GM12874 (cell line): ENCODE results near the gene CNTNAP2.

ENCODE experiments used
- TF ChIP-seq, protein P1 (sequence below): IDR thresholded peaks from 2 replicates; pipeline ENCODE4 v1.5.1; 2011; ENCODE audit warnings: low read depth, mild to moderate bottlenecking, control low read depth, low read length, moderate library complexity; ENCODE audit not compliant: insufficient read depth

The CNTNAP2 gene

DNA sequence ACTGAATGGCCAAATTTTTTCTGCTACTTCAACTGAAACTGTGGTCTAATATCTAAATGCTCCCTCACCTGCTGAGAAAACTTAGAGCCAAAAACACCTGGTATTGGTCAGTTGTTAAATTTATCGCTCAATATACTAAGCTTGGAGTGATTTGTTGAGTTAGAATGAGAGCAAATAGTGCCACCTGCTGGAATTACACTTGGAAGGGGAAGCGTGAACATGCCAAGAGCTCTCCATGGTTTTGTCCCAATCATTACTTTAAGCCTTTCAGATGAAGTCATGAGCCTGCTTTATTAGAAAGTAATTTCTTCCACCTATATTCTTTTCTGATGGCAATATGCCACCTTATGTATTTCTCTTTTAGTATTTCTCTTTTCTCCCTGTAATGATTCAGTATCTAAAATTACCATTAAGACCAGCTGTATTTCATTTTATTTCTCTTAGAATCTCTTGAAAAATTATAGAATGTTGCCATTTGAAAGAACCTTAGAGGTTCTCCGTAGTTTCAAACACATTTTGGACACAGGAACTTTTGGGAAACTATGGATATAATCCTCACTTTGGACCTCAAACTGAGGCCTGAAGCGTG, 2026.2 kb downstream of the CNTNAP2 start:
- TF ChIP-seq, protein P1, sequence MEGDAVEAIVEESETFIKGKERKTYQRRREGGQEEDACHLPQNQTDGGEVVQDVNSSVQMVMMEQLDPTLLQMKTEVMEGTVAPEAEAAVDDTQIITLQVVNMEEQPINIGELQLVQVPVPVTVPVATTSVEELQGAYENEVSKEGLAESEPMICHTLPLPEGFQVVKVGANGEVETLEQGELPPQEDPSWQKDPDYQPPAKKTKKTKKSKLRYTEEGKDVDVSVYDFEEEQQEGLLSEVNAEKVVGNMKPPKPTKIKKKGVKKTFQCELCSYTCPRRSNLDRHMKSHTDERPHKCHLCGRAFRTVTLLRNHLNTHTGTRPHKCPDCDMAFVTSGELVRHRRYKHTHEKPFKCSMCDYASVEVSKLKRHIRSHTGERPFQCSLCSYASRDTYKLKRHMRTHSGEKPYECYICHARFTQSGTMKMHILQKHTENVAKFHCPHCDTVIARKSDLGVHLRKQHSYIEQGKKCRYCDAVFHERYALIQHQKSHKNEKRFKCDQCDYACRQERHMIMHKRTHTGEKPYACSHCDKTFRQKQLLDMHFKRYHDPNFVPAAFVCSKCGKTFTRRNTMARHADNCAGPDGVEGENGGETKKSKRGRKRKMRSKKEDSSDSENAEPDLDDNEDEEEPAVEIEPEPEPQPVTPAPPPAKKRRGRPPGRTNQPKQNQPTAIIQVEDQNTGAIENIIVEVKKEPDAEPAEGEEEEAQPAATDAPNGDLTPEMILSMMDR = peak; percentile 44; the same call in 1 of the 2 replicates

DNA sequence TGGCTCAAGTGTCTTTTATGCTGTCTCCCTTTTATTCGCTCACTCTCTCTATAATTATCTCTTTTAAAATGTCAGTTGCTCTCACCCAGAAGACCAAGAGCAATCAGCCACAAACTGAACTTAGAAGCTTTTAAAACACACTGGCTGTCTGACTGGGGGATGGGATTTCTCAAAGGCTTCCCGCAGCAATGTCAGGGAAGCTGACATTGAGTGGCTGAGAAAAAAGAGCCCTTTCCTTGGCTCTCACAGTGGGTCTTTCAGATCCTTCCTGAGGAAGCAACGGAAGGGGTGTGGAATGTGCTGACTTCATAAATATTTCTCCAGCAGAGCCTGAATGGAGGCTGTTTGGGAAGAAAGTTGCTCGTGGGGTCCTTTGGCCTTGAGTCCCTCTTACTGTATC, 2028.2 kb downstream of the CNTNAP2 start:
- TF ChIP-seq, protein P1 = no peak

DNA sequence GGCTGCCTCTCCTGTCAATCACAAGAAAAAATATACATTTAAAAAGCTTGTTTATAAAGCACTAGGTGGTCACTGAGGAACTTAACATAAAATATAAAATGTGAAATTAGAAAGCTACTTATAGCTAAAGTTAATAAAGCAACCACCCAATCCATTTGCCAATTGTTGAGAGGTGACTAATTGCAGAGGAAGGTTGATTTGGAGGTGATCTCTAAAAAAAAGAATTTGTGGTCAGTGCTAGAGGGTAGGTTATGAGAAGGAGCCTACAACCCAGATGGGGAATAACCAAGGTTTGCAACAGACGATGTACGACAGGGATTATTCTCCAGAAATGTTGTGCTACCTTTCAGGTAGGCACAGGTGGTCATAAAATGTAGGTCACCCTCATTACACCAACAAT, 2029.7 kb downstream of the CNTNAP2 start:
- TF ChIP-seq, protein P1 = no peak

DNA sequence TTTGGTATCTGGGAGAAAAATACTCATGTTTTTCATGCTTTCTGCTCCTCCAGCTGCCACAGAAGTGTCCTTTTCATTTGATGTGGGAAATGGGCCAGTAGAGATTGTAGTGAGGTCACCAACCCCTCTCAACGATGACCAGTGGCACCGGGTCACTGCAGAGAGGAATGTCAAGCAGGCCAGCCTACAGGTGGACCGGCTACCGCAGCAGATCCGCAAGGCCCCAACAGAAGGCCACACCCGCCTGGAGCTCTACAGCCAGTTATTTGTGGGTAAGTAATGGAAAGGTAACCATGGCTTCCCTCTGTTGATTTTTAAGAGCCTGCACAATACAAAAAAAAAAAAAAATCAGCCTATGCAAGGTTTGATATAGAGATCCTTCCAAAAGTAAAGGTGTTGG, 2030.8 kb downstream of the CNTNAP2 start:
- TF ChIP-seq, protein P1 = no peak

DNA sequence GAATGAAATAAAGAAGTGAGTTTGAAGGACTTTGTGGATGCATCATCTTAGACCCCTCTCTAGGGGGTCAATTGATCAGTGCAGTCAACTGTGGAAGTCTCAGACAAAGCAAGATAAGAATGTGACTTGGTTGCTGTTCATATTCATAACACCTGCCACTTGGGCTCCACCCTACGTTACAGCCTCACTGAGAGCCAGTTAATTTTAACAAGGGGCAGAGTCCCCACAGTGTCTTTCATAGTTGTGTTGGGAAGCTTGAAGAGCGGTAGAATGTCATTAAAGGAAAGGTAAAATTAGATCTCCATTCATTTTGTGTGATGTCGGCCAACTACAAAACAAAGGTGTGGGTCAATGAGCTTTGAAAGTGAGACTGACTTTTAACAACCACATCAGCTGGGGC, 2031.9 kb downstream of the CNTNAP2 start:
- TF ChIP-seq, protein P1 = no peak

DNA sequence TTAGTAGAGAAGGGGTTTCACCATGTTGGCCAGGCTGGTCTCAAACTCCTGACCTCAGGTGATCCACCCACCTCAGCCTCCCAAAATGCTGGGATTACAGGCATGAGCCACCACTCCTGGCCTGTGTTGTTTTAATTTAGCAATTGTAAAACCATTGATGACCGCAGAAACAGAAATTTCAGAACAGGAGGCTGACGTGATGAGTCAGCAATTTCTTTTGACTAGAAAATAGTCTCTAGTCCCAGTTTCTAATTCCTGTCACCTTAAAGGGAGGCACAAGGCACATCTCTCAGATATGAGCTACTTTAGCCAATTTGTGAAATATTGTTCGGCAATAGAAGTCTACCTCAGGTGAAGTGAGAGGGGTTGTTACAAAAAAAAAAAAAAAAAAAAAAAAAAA, 2033.1 kb downstream of the CNTNAP2 start:
- TF ChIP-seq, protein P1 = no peak

DNA sequence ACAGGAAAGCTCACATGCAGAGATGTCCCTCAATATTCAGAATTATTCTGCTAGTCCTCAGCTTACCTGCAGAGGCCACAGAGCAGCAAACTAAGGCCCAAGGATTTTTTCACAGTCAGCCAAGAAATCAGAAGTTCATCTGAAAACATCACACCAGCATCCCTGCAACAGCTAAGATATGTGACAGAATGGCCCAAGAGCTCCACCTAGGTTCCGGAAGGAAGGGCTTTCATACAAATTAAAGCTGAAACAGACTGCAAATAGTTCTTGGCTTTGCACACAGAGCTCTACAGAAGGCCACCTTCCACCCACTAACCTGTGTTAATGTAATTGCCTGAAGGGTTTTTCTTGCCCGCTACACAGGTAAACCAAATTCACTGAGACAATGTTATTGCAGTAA, 2035.2 kb downstream of the CNTNAP2 start:
- TF ChIP-seq, protein P1 = no peak
